ENCODE results near the gene AK4.
A peak's percentile ranks its signal among the peaks of the same experiment; 100 is the strongest.
"Not testable (repeated sequence)": the region's sequence is repeated elsewhere in the genome, so short reads cannot be mapped to it uniquely, and the experiment has no call there.

The AK4 gene

GRCh38 chr1:65216989-65217388, 69.0 kb downstream of the AK4 start:
- no peak for DNase-seq

- DNase-seq = no peak
Observed at GRCh38 chr1:65221638-65222339, 73.8 kb downstream of the AK4 start.

- no peak for DNase-seq
Observed at GRCh38 chr1:65222340-65222940, 74.4 kb downstream of the AK4 start.

DNA sequence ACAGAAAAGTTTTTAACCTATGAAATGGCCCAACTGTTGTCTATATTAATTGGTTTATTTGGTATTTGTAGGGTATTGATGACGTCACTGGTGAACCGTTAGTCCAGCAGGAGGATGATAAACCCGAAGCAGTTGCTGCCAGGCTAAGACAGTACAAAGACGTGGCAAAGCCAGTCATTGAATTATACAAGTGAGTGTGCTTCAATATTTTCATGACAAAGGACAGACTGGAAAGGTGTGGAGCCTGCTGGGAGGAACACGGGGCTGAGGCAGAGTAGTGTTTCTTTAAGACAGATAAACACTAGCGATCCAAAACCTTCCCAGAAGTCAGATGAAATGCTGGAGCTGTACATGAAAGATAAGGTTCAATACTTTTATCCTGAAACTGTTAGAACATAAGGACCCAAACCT, 76.7 kb downstream of the AK4 start:
- DNase-seq = no peak

GRCh38 chr1:65225179-65225578, 77.2 kb downstream of the AK4 start:
- no peak for DNase-seq

DNA sequence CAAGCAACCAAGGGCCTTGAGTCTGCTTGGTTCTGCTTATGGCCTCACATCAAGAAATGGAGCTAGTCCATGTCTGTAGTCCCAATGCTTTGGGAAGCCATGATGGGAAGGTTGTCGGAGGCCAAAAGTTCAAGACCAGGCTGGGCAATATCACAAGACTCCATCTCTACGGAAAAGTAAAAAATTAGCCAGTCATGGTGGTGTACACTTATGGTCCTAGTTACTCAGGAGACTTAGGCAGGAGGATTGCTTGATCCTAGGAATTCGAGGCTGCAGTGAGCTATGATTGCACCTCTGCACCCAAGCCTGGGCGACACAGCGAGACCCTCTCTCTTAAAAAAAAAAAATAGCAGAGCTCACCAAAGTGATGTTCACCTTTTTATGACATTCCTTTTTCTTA, 81.2 kb downstream of the AK4 start:
- no peak for DNase-seq

DNA sequence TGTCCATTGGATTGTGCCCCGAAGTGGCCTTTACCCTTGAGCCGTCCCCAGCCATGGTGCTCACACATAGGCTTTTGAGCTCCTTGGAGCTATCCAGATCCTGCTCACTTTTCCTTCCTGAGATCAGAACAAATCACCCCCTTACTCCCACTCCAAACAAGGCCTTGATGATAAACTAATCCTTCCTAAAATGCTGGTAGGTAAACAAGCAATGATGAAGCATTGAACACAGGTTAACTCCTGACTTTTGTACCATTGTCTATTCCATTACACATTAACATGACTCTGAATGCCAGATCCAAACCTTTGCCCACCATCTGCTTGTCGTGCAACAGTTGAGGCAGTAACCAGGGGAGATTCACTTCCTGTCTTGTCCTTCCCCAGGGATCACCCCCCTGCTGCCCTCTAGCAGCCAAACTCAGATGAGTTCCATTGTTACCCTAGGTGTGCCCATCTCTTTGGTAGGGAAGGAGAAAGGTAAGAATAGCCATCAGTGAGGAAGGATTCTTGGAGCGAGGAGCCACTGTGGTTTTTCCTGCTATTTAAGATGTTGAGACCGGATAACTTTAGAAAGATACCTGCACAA, 81.8 kb downstream of the AK4 start:
- no peak for DNase-seq

- peak; percentile 32 for DNase-seq
Observed at GRCh38 chr1:65230731-65231481, 82.9 kb downstream of the AK4 start.

GRCh38 chr1:65231718-65232330, 83.8 kb downstream of the AK4 start:
- no peak for DNase-seq

- no peak for DNase-seq
Observed at GRCh38 chr1:65232461-65232990, 84.5 kb downstream of the AK4 start.

GRCh38 chr1:65233782-65234181, 85.8 kb downstream of the AK4 start:
- no peak for DNase-seq

- peak; percentile 39 for DNase-seq
Observed at GRCh38 chr1:65235867-65236805, 88.1 kb downstream of the AK4 start.

DNA sequence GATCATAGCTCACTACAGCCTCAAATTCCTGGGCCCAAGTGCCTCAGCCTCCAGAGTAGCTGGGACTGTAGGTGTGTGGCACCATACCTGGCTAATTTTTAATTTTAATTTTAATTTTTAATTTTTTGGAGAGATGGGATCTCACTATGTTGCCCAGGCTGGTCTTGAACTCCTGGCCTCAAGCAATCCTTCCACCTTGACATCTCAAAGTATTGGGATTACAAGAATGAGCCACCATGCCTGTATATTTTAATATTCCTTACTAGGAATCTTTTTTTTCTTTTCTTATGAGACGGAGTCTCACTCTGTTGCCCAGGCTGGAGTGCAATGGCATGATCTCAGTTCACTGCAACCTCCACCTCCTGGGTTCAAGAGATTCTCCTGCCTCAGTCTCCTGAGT, 89.1 kb downstream of the AK4 start:
- not testable (repeated sequence) for DNase-seq

DNA sequence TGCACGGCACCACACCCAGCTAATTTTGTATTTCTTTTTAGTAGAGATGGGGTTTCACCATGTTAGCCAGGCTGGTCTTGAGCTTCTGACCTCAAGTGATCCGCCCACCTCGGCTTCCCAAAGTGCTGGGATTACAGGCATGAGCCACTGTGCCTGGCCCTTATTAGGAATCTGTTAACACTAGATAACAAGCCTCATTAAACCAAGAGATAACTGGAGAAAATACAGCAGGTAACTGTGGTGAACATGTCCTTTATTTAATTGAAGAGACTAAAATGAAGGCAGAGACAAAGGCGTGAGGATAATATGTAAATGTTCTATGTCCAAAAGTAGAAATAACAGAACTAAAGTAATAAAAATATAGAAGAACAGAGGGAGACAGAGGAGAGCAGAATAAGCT, 89.5 kb downstream of the AK4 start:
- no peak for DNase-seq

DNA sequence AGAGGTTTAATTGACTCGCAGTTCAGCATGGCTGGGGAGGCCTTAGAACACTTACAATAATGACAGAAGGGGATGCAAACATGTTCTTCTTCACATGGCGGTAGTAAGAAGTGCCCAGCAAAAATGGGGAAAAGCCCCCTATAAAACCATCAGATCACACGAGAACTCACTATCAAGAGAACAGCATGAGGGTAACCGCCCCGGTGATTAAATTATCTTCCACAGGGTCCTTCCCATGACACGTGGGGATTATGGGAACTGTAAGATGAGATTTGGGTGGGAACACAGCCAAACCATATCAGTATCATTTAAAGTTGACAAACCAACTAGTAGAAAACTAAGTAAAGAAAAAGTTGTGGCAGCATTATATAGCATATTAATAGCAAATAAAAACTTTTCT, 90.0 kb downstream of the AK4 start:
- no peak for DNase-seq

DNA sequence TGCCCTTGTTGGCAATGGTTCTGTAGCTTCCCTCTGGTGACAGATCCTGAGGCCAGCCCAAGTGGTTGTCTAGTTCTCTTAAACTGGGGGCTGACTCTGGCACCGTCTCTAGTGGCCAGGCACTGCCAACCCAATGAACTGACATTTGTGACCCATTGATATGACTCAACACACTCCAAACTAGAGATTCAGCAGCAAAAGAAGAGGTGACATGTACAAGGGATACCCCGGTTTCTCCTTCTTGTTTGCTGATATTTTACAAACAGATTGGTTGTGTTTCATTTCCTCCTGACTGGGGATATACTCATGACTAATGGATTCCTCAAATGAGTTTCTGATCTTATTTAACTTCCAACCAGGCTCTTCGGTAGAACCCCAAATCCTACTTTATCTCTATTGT, 95.5 kb downstream of the AK4 start:
- DNase-seq = peak; percentile 48

DNA sequence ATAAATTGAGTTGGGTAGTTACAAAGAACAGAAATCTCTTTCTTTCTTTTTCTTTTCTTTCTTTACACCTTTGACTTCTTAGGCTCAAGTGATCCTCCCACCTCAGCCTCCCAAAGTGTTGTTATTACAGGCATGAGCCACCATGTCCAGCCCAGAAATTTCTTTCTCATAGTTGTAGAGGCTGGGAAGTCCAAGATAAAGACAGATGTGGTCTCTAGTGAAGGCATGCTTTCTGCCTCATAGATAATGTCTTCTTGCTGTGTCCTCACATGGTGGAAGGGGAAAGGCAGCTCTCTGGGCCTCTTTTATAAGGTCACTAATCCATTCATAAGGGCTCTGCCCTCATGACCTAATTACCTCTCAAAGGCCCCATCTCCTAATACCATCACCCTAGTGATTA, 97.3 kb downstream of the AK4 start:
- no peak for DNase-seq

DNA sequence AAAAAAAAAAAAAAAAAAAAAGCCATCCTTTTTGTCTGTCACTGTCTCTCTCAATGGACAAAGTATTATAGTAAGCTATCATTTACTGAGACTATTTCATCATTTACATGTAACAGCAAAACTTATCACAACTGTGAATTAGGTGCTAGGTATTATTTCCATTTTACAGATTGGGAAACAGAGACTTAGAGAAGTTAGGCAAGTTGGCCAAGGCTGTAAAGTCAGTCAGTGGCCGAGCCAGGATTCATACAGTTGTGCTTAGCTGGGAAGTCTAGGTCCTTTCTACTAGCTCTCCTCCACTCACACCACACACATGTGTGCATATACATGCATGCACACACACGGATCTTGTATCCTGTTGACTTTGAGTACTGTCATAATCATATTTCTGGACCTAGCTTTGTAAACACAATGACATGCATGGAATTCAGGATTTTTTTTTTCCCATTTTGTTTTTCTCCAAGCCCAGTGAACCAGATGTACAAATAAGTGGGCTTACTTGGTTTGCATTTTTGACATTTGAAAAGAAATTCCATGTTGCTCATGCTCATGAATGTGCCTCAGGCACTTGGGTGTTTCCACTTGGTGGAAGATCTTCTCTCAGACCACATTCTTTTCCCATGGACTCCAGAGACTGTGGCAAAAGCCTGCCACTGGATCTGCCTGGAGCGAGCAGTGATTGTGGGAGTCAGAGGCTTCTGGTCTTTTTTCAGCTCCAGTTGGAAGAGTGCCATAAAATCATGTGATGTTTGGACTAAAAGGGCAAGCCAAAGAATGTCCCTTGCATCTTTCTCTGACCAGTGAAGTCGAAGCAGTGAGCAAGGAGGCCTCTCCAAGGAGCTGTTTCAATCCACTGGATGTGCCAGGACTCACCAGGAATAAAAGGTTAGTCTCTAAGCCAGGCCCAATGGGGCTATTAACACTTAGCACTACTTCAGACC, 99.7 kb downstream of the AK4 start:
- no peak for DNase-seq

DNA sequence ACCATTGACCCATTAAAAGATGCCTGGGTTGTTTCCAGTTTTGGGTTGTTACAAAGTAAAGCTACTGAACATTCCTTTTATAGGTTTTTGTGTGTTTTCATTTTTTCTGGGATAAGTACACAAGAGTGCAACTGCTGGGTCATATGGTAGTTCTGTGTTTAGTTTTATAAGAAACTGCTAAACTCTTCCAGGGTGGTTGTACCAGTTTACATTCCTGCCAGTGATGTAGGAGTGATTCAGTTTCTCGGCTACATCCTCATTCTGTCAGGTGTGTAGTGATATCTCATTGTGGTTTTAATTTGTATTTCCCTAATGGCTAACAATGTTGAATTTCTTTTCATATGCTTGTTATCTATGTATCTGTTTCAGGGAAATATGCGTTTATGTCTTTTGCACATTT, 102.8 kb downstream of the AK4 start:
- DNase-seq = no peak

- DNase-seq = no peak
Observed at GRCh38 chr1:65253800-65254319, 105.9 kb downstream of the AK4 start.

All from MV-4-11 (cell line).